ENCODE results near the gene TIE1. TPM values are rescaled to one million over a fixed set of nuclear protein-coding genes. Genes with fewer than 3 reads are reported as not detected.

The TIE1 gene
- 0.34 and 0.79 TPM in 2 replicates for total RNA-seq

DNA sequence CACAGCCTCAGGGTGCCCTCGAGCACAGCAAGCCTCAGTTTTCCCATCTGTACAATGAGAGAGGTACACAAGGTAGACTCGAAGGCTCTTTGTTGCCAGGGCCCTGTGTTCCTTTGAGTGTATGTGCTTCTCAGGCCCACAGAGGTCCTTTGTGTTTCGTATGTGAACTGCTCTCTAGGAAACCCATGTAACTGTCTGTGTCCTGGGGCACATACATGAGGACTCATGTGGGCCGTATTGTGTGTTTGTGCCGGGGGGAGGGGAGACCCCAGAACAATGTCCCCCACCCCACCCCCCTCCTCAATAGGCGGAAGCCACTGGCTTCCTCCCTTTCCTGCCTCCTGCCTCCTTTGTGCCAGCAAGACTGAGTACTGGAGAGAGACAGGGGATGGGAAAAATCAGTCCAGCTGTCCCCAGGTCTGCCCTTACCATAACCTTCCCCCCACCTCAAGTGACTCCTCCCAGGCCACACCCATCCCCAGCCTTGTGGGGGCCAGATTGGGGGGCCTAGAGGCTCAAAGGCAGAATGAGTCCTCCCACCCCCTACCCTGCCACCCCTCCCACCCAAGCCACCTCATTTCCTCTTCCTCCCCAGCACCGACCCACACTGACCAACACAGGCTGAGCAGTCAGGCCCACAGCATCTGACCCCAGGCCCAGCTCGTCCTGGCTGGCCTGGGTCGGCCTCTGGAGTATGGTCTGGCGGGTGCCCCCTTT is at the start of gene TIE1:
Gene TIE1, plus strand, starts transcription at position 605 of the 717 bp plus-strand sequence. Its CDS starts 90 bp downstream, at position 695.

GRCh38 chr1:43269627-43270375 is 31.0 kb upstream of the TIE1 start, which contains the start of gene TMEM125:
TMEM125 (plus strand) TSS chr1:43269983; CDS start chr1:43272723, 2,740 bp downstream.

GRCh38 chr1:43285269-43285990 is 15.4 kb upstream of the TIE1 start, which contains the start of gene C1orf210:
C1orf210 (minus strand) TSS chr1:43285581; CDS start chr1:43283270, 2,311 bp downstream.

DNA sequence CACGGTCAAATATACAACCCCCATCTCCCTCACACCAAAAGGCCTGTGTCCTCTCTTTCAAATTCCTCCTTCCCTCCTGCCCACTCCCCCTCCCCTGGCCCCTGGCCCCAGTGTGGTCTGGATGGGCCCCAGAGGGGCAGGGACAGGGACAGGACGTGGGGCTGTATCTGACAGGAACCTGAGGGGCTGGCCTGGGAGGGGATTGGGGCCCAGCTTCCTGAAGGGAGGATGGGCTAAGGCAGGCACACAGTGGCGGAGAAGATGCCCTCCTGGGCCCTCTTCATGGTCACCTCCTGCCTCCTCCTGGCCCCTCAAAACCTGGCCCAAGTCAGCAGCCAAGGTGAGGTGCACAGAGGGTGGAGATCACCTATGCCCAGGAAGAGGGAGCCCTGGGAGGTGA is 36.8 kb downstream of the TIE1 start, which contains the start of gene MPL:
Gene MPL, plus strand, starts transcription at position 231 of the 400 bp plus-strand sequence. Its CDS starts 31 bp downstream, at position 262.

GRCh38 chr1:43358746-43359693 is 58.2 kb downstream of the TIE1 start, which contains the start of gene CDC20:
CDC20 (plus strand) TSS chr1:43358981; CDS start chr1:43359216, 235 bp downstream.

DNA sequence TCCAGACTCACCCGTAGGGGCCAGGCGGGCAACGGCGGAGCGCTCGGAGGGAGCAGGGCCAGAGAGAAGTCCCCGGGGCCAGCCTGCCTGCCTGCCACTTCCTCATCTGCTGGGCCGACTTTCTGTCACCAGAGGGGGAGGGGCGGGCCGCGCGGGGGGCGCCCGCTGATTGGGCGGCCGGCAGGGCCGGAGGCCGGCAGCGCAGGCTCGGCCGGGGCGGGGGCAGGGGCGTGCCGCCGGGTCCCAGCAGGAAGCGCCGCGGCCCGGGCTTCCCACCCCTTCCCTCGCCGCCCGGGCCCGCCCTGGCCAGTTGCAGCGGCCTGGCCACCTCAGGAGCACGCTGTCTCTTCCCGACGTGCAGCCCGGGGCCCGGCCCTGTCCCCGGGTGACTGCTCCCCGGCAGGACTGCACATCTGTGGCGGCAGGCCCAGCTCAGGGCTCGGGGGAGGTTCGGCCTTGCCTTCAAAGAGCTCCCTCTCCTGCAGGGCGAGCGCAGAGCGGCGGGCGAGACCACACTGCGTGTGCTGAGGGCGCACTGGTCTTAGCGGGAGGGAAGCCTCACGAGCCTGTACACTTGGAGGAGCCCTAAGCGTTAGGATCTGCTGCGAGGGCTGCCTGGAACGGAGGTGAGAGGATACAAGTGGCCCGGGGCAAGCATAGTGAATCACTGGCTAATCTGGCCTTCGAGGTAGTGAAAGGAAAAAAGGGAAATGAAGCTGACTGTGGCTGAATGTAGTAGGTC is 67.3 kb downstream of the TIE1 start, which contains the start of gene ELOVL1:
Gene ELOVL1, minus strand, starts transcription at position 108 of the 742 bp plus-strand sequence. CDS start 2,402 bp downstream, outside the sequence.

Other genes with a start within 250 kb of the TIE1 start
- 32.6 and 39.9 TPM in 2 replicates for gene EBNA1BP2, start 128.7 kb upstream of the TIE1 start, total RNA-seq
- gene CFAP57, start 128.7 kb upstream of the TIE1 start, total RNA-seq, result 0.16 and 0.26 TPM in 2 replicates
- not detected in 2 replicates for gene TMEM125, start 31.0 kb upstream of the TIE1 start, total RNA-seq
- gene C1orf210, start 15.4 kb upstream of the TIE1 start, total RNA-seq, result not detected in 2 replicates
- not detected in 2 replicates for gene MPL, start 36.8 kb downstream of the TIE1 start, total RNA-seq
- gene CDC20, start 58.0 kb downstream of the TIE1 start, total RNA-seq, result 1.2 and 8.7 TPM in 2 replicates
- gene ELOVL1, start 67.0 kb downstream of the TIE1 start, total RNA-seq, result 40.2 and 48.2 TPM in 2 replicates
- 50.4 and 58.3 TPM in 2 replicates for gene MED8, start 88.8 kb downstream of the TIE1 start, total RNA-seq
- 18.3 and 23.3 TPM in 2 replicates for gene SZT2, start 88.9 kb downstream of the TIE1 start, total RNA-seq
- 20.5 and 21.8 TPM in 2 replicates for gene HYI, start 152.9 kb downstream of the TIE1 start, total RNA-seq
- 15.3 and 40.0 TPM in 2 replicates for gene PTPRF, start 229.9 kb downstream of the TIE1 start, total RNA-seq

Measured in bronchial smooth muscle cell (primary cell).